GM23338 (cell line): ENCODE results near the gene RFX4.

ENCODE experiments used
- EZH2phosphoT487 ChIP-seq: fragments of 200-600 bp; sonication (generic); IDR thresholded peaks from one replicate; pipeline ENCODE4 v1.8.1; 2018; ENCODE audit warnings: antibody characterized with exemption; ENCODE audit not compliant: unreplicated experiment
- JUNB ChIP-seq: IDR thresholded peaks from one replicate; pipeline ENCODE4 v1.6.1; 2016; ENCODE audit warnings: antibody characterized with exemption; ENCODE audit not compliant: unreplicated experiment
- TF ChIP-seq, protein P1 (sequence below): IDR thresholded peaks from one replicate; pipeline ENCODE4 v1.6.1; 2018; ENCODE audit warnings: antibody characterized with exemption; ENCODE audit not compliant: unreplicated experiment

DNA sequence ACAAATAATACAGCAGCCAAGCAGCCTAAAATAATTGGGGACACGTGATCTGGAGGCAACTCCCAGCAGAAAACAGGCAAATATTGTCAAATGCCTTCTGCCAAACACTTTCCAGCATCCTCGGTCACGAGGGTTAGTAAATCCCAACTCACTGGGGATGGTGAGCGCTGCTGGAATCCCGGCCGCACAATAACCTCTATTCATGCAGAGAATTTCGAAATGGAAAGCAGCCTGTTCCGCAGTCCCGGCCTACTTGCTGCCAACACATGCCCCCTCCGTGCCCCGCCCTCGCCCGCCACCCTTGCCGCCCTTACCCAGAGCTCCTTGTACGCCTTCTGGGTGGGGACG lies 62.2 kb downstream of the RFX4 start:
- TF ChIP-seq, protein P1, sequence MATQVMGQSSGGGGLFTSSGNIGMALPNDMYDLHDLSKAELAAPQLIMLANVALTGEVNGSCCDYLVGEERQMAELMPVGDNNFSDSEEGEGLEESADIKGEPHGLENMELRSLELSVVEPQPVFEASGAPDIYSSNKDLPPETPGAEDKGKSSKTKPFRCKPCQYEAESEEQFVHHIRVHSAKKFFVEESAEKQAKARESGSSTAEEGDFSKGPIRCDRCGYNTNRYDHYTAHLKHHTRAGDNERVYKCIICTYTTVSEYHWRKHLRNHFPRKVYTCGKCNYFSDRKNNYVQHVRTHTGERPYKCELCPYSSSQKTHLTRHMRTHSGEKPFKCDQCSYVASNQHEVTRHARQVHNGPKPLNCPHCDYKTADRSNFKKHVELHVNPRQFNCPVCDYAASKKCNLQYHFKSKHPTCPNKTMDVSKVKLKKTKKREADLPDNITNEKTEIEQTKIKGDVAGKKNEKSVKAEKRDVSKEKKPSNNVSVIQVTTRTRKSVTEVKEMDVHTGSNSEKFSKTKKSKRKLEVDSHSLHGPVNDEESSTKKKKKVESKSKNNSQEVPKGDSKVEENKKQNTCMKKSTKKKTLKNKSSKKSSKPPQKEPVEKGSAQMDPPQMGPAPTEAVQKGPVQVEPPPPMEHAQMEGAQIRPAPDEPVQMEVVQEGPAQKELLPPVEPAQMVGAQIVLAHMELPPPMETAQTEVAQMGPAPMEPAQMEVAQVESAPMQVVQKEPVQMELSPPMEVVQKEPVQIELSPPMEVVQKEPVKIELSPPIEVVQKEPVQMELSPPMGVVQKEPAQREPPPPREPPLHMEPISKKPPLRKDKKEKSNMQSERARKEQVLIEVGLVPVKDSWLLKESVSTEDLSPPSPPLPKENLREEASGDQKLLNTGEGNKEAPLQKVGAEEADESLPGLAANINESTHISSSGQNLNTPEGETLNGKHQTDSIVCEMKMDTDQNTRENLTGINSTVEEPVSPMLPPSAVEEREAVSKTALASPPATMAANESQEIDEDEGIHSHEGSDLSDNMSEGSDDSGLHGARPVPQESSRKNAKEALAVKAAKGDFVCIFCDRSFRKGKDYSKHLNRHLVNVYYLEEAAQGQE: no peak
- TF ChIP-seq JUNB: no peak
- TF ChIP-seq EZH2phosphoT487: no peak
